ENCODE measurements around the gene TLX2. TPM values are rescaled to one million over a fixed set of nuclear protein-coding genes. Genes with fewer than 3 reads are reported as not detected.

Gene TLX2
- total and polyA plus RNA-seq, 2 of the 13 experiments (the other 11 are each of a cell fraction or from before 2014, with no cell fraction given) = 0.05 to 0.20 TPM

- no peak for TF ChIP-seq ZNF225 (CRISPR knock-in tag; IDR thresholded peaks at IDR 0.05)
- TF ChIP-seq ZSCAN5A (CRISPR knock-in tag; IDR thresholded peaks at IDR 0.05; ENCODE audit: borderline replicate concordance) = no peak
- 0 out of 2 replicates have a peak, but pooled peaks have one; percentile 33 for TF ChIP-seq ZNF607 (CRISPR knock-in tag; IDR thresholded peaks at IDR 0.05; ENCODE audit: borderline replicate concordance)
- no peak for TF ChIP-seq NONO (IDR thresholded peaks at IDR 0.05)
- peak; percentile 76 for TF ChIP-seq NONO (CRISPR knock-in tag; conservative IDR thresholded peaks at IDR 0.05)
- no peak for TF ChIP-seq MYNN (CRISPR knock-in tag; IDR thresholded peaks at IDR 0.05; ENCODE audit: low read depth)
- no peak for TF ChIP-seq ZNF709 (CRISPR knock-in tag; IDR thresholded peaks at IDR 0.05)
- no peak for TF ChIP-seq CENPX (CRISPR knock-in tag; IDR thresholded peaks at IDR 0.05)
- no peak for TF ChIP-seq HNRNPH1 (optimal IDR thresholded peaks at IDR 0.05; ENCODE audit: low read depth, low read length)
- TF ChIP-seq BCL3 (CRISPR knock-in tag; IDR thresholded peaks at IDR 0.05) = 0 out of 2 replicates have a peak, but pooled peaks have one; percentile 70
- no peak for TF ChIP-seq ATF5 (CRISPR knock-in tag; IDR thresholded peaks at IDR 0.05; ENCODE audit: low read depth)
- TF ChIP-seq MBD4 (IDR thresholded peaks at IDR 0.05; ENCODE audit: borderline replicate concordance, low read length) = no peak
- no peak for TF ChIP-seq GFI1 (CRISPR knock-in tag; IDR thresholded peaks at IDR 0.05; ENCODE audit: borderline replicate concordance)
- no peak for TF ChIP-seq ZNF251 (CRISPR knock-in tag; IDR thresholded peaks at IDR 0.05)
- no peak for TF ChIP-seq ZNF513 (CRISPR knock-in tag; conservative IDR thresholded peaks at IDR 0.05)
- no peak for TF ChIP-seq NPAS2 (CRISPR knock-in tag; IDR thresholded peaks at IDR 0.05; ENCODE audit: borderline replicate concordance)
- 0 out of 2 replicates have a peak, but pooled peaks have one; percentile 31 for TF ChIP-seq SMAD3 (CRISPR knock-in tag; IDR thresholded peaks at IDR 0.05)
- TF ChIP-seq FOXJ3 (CRISPR knock-in tag; IDR thresholded peaks at IDR 0.05; ENCODE audit: borderline replicate concordance) = no peak
These were observed 11.7 kb downstream of the TLX2 start, which contains the start of gene DQX1 (continued) for GRCh38 chr2:74525717-74526648.

Data from HepG2 (cell line).